ENCODE measurements around the gene DNM1L. TPM values are rescaled to one million over a fixed set of nuclear protein-coding genes. Genes with fewer than 3 reads are reported as not detected.

DNM1L gene
- total and polyA plus RNA-seq, 9 of the 15 experiments (the other 6 are each of a cell fraction or from before 2014, with no cell fraction given), result 24.1 to 82.8 (median 61.5) TPM

- TF ChIP-seq ZNF280B (CRISPR knock-in tag; IDR thresholded peaks at IDR 0.05) (no peak), ZNF274 (IDR thresholded peaks at IDR 0.05; ENCODE audit: borderline replicate concordance, low read depth, low read length) (no peak), GABPB1 (CRISPR knock-in tag; IDR thresholded peaks at IDR 0.05) (peak; percentile 5; the same call in 1 of the 2 replicates), MEF2D (tag; conservative IDR thresholded peaks at IDR 0.05; ENCODE audit: low read depth) (0 out of 2 replicates have a peak, but pooled peaks have one; percentile 43), ZNF133 (CRISPR knock-in tag; IDR thresholded peaks at IDR 0.05) (no peak), ZBTB9 (CRISPR knock-in tag; IDR thresholded peaks at IDR 0.05) (no peak), DIDO1 (tag; IDR thresholded peaks at IDR 0.05; ENCODE audit: low read depth) (peak; percentile 66; the same call in 1 of the 2 replicates), ZNF449 (CRISPR knock-in tag; IDR thresholded peaks at IDR 0.05) (no peak), CGGBP1 (CRISPR knock-in tag; IDR thresholded peaks at IDR 0.05) (peak; percentile 37; the same call in 1 of the 2 replicates), ATF6 (CRISPR knock-in tag; IDR thresholded peaks at IDR 0.05) (peak; percentile 65; the same call in 1 of the 2 replicates), ZNF124 (CRISPR knock-in tag; IDR thresholded peaks at IDR 0.05) (no peak), TRIM24 (IDR thresholded peaks at IDR 0.05) (no peak), RBFOX2 (IDR thresholded peaks at IDR 0.05; ENCODE audit: low read depth, low read length) (peak; percentile 91), SREBF1 (IDR thresholded peaks at IDR 0.05; ENCODE audit: borderline replicate concordance, low read depth, low read length) (no peak), FOXA1 (IDR thresholded peaks at IDR 0.05; ENCODE audit: borderline replicate concordance) (no peak), MYNN (IDR thresholded peaks at IDR 0.05) (no peak), MYNN (CRISPR knock-in tag; IDR thresholded peaks at IDR 0.05) (no peak), ARID3B (CRISPR knock-in tag; IDR thresholded peaks at IDR 0.05; ENCODE audit: borderline replicate concordance) (no peak), ZNF717 (CRISPR knock-in tag; IDR thresholded peaks at IDR 0.05) (0 out of 2 replicates have a peak, but pooled peaks have one; percentile 36), TAF9B (IDR thresholded peaks at IDR 0.05; ENCODE audit: partially characterized antibody) (peak; percentile 92)
Observed at GRCh38 chr12:32755654-32756475, 76.8 kb downstream of the DNM1L start, which contains the start of gene YARS2 (continued).
